HepG2 (cell line): ENCODE data around the gene THOC7. TPM values are rescaled to one million over a fixed set of nuclear protein-coding genes. Genes with fewer than 3 reads are reported as not detected.

Experiments
- AHR ChIP-seq: IDR thresholded peaks from 2 replicates; pipeline ENCODE4 v1.6.1; 2018; ENCODE audit warnings: missing genetic modification reagents, missing compliant biosample characterization
- FOXM1 ChIP-seq: sonication (generic); formaldehyde crosslinking; IDR thresholded peaks from 2 replicates; pipeline ENCODE4 v1.5.0; 2020; ENCODE audit warnings: missing genetic modification reagents
- NR3C1 ChIP-seq: sonication (generic); formaldehyde crosslinking; IDR thresholded peaks from 2 replicates; pipeline ENCODE4 v1.4.0; 2020; ENCODE audit warnings: missing genetic modification reagents
- PRDM10 ChIP-seq: sonication (generic); formaldehyde crosslinking; IDR thresholded peaks from 2 replicates; pipeline ENCODE4 v1.4.0; 2020; ENCODE audit warnings: low read depth, missing genetic modification reagents
- SP2 ChIP-seq: sonication (generic); formaldehyde crosslinking; IDR thresholded peaks from 2 replicates; pipeline ENCODE4 v1.5.1; 2020; ENCODE audit warnings: mild to moderate bottlenecking, missing genetic modification reagents
- TEF ChIP-seq: sonication (generic); formaldehyde crosslinking; IDR thresholded peaks from 2 replicates; pipeline ENCODE4 v1.5.0; 2020; ENCODE audit warnings: missing genetic modification reagents
- ZMYM4 ChIP-seq: sonication (generic); formaldehyde crosslinking; IDR thresholded peaks from 2 replicates; pipeline ENCODE4 v1.8.1; 2023; ENCODE audit warnings: mild to moderate bottlenecking, missing genetic modification reagents
- ZNF17 ChIP-seq: sonication (generic); formaldehyde crosslinking; IDR thresholded peaks from 2 replicates; pipeline ENCODE4 v1.5.0; 2020; ENCODE audit warnings: mild to moderate bottlenecking, missing genetic modification reagents
- ZNF282 ChIP-seq: fragments of 450-650 bp; IDR thresholded peaks from 2 replicates; pipeline ENCODE4 v1.6.1; 2018; ENCODE audit not compliant: partially characterized antibody
- ZNF503 ChIP-seq: sonication (generic); formaldehyde crosslinking; IDR thresholded peaks from 2 replicates; pipeline ENCODE4 v1.4.0; 2020; ENCODE audit warnings: missing genetic modification reagents
- polyA plus RNA-seq, 8 experiments: library from polyadenylated mRNA; depleted of rRNA in 3 of 8; stranded (reverse) in 7 of 8; unstranded in 1 of 8; fragments of >200 nt; fragmentation: Illumina TruSeq in 4 of 8; extraction: Trizol in 4 of 8; gene quantifications; 2 replicates each; pipeline versions ENCODE4 v1.2.1 to v1.2.3, GENCODE V29; 2011 to 2016; ENCODE audit warnings: low read depth in 4 of 8, missing spikeins in 1 of 8, mixed read lengths in 1 of 8; ENCODE audit not compliant: insufficient read depth in 1 of 8
- total RNA-seq, 5 experiments: library from RNA; depleted of rRNA; stranded (reverse); fragments of >200 nt; fragmentation: Illumina TruSeq; extraction: Trizol; gene quantifications; 2 replicates each; pipeline ENCODE4 v1.2.3, GENCODE V29; 2016; ENCODE audit warnings: low read depth in 1 of 5
- TF ChIP-seq, protein P1 (sequence below): sonication (generic); formaldehyde crosslinking; IDR thresholded peaks from 2 replicates; pipeline ENCODE4 v1.9.0; 2022; ENCODE audit warnings: missing genetic modification reagents, mild to moderate bottlenecking, borderline replicate concordance
- TF ChIP-seq, protein P2 (sequence below): sonication (generic); formaldehyde crosslinking; IDR thresholded peaks from 2 replicates; pipeline ENCODE4 v1.5.0; 2020; ENCODE audit warnings: missing genetic modification reagents
- TF ChIP-seq, protein P3 (sequence below): sonication (generic); formaldehyde crosslinking; IDR thresholded peaks from 2 replicates; pipeline ENCODE4 v1.4.0; 2020; ENCODE audit warnings: missing genetic modification reagents

THOC7 gene
- total and polyA plus RNA-seq, 2 of the 13 experiments (the other 11 are each of a cell fraction or from before 2014, with no cell fraction given), result 32.8 to 63.5 TPM

- TF ChIP-seq, protein P1, sequence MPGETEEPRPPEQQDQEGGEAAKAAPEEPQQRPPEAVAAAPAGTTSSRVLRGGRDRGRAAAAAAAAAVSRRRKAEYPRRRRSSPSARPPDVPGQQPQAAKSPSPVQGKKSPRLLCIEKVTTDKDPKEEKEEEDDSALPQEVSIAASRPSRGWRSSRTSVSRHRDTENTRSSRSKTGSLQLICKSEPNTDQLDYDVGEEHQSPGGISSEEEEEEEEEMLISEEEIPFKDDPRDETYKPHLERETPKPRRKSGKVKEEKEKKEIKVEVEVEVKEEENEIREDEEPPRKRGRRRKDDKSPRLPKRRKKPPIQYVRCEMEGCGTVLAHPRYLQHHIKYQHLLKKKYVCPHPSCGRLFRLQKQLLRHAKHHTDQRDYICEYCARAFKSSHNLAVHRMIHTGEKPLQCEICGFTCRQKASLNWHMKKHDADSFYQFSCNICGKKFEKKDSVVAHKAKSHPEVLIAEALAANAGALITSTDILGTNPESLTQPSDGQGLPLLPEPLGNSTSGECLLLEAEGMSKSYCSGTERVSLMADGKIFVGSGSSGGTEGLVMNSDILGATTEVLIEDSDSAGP (CRISPR knock-in tag), result peak; percentile 54; the same call in 1 of the 2 replicates
- no peak for TF ChIP-seq ZMYM4 (CRISPR knock-in tag)
- TF ChIP-seq TEF (CRISPR knock-in tag), result no peak
- TF ChIP-seq SP2 (CRISPR knock-in tag), result no peak
- TF ChIP-seq, protein P2, sequence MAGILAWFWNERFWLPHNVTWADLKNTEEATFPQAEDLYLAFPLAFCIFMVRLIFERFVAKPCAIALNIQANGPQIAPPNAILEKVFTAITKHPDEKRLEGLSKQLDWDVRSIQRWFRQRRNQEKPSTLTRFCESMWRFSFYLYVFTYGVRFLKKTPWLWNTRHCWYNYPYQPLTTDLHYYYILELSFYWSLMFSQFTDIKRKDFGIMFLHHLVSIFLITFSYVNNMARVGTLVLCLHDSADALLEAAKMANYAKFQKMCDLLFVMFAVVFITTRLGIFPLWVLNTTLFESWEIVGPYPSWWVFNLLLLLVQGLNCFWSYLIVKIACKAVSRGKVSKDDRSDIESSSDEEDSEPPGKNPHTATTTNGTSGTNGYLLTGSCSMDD (CRISPR knock-in tag), result no peak
- TF ChIP-seq AHR (CRISPR knock-in tag), result 0 out of 2 replicates have a peak, but pooled peaks have one; percentile 36
- no peak for TF ChIP-seq PRDM10 (CRISPR knock-in tag)
- no peak for TF ChIP-seq ZNF282
- TF ChIP-seq NR3C1 (CRISPR knock-in tag), result 0 out of 2 replicates have a peak, but pooled peaks have one; percentile 55
- no peak for TF ChIP-seq FOXM1 (CRISPR knock-in tag)
- TF ChIP-seq, protein P3, sequence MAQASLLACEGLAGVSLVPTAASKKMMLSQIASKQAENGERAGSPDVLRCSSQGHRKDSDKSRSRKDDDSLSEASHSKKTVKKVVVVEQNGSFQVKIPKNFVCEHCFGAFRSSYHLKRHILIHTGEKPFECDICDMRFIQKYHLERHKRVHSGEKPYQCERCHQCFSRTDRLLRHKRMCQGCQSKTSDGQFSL (CRISPR knock-in tag), result no peak
- no peak for TF ChIP-seq ZNF503 (CRISPR knock-in tag)
- no peak for TF ChIP-seq ZNF17 (CRISPR knock-in tag)
Measured at GRCh38 chr3:63863150-63864007, at the start of gene THOC7, which contains the start of gene ATXN7 (continued).
